PFSK-1 (cell line): ENCODE data around the gene MEF2D.

Experiments
- SIN3A ChIP-seq: IDR thresholded peaks from 2 replicates; pipeline ENCODE4 v1.6.1; 2012; ENCODE audit warnings: mild to moderate bottlenecking, low read length, moderate library complexity, borderline replicate concordance; ENCODE audit not compliant: insufficient read depth
- TAF1 ChIP-seq: IDR thresholded peaks from 2 replicates; pipeline ENCODE4 v1.6.1; 2012; ENCODE audit warnings: low read length, control low read depth, borderline replicate concordance; ENCODE audit not compliant: insufficient read depth
- TF ChIP-seq, protein P1 (sequence below), 2 experiments: IDR thresholded peaks; 2 replicates each; pipeline versions ENCODE4 v1.6.1 to v1.8.0; 2011 to 2012; ENCODE audit warnings: low read depth in 2 of 2, low read length in 2 of 2, control low read depth in 1 of 2, inconsistent platforms in 1 of 2, mild to moderate bottlenecking in 1 of 2, moderate library complexity in 1 of 2; ENCODE audit not compliant: insufficient read depth in 1 of 2

DNA sequence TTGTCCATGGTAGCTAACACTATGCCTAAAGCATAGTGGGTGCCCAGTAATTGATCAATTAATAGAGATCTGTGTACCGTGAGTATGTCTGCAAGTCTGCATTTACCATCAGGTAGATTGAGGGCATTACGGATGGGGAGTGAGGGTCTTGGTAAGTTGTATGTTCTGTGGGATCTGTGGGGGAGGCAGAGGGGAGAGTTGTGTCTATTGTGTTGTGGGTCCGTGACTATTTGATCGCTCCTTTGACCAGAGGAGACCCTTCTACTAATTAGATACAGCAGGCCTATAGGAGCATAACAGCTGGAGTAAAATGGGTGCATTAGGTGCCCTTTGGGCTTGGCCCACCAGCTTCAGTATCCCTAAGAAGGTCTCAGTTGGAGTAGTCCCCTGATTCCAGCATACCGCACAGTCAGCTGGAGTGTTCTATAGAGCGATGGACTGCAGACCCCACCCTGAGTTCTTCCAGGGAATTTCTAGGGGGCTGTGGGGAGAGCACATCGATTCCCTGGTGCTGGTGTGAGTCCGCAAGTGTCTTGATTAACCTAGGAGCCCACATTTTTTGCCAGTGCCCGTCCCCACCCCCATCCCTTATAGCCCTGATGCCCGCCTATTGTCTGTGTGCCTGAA lies 75.7 kb downstream of the MEF2D start:
- TF ChIP-seq TAF1 (no peak), SIN3A (no peak)
- TF ChIP-seq, protein P1, sequence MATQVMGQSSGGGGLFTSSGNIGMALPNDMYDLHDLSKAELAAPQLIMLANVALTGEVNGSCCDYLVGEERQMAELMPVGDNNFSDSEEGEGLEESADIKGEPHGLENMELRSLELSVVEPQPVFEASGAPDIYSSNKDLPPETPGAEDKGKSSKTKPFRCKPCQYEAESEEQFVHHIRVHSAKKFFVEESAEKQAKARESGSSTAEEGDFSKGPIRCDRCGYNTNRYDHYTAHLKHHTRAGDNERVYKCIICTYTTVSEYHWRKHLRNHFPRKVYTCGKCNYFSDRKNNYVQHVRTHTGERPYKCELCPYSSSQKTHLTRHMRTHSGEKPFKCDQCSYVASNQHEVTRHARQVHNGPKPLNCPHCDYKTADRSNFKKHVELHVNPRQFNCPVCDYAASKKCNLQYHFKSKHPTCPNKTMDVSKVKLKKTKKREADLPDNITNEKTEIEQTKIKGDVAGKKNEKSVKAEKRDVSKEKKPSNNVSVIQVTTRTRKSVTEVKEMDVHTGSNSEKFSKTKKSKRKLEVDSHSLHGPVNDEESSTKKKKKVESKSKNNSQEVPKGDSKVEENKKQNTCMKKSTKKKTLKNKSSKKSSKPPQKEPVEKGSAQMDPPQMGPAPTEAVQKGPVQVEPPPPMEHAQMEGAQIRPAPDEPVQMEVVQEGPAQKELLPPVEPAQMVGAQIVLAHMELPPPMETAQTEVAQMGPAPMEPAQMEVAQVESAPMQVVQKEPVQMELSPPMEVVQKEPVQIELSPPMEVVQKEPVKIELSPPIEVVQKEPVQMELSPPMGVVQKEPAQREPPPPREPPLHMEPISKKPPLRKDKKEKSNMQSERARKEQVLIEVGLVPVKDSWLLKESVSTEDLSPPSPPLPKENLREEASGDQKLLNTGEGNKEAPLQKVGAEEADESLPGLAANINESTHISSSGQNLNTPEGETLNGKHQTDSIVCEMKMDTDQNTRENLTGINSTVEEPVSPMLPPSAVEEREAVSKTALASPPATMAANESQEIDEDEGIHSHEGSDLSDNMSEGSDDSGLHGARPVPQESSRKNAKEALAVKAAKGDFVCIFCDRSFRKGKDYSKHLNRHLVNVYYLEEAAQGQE (IDR thresholded peaks at IDR 0.05; ENCODE audit: insufficient read depth in 1 of 2, low read depth in 2 of 2, low read length in 2 of 2) = no peak
